CD4-positive, alpha-beta T cell treated with Interleukin-12 subunit alpha and Interleukin-12 subunit beta, for 1 hour (primary cell): ENCODE measurements around the gene MYOCOS.

Source experiments
- DNase-seq: peaks from one replicate; pipeline ENCODE4 v3.0.0-alpha.2; 2020

The MYOCOS gene

GRCh38 chr1:171663854-171664575 is 42.0 kb downstream of the MYOCOS start:
- no peak for DNase-seq

- no peak for DNase-seq
Measured at GRCh38 chr1:171664976-171665375, 42.9 kb downstream of the MYOCOS start.

- DNase-seq, result no peak
Measured at GRCh38 chr1:171666114-171666769, 44.2 kb downstream of the MYOCOS start.

GRCh38 chr1:171668372-171668771 is 46.3 kb downstream of the MYOCOS start:
- DNase-seq, result no peak

GRCh38 chr1:171670739-171671138 is 48.7 kb downstream of the MYOCOS start:
- no peak for DNase-seq

GRCh38 chr1:171674431-171675405 is 52.7 kb downstream of the MYOCOS start:
- no peak for DNase-seq
